Measurements from ENCODE around the gene ALOX12.

The ALOX12 gene

DNA sequence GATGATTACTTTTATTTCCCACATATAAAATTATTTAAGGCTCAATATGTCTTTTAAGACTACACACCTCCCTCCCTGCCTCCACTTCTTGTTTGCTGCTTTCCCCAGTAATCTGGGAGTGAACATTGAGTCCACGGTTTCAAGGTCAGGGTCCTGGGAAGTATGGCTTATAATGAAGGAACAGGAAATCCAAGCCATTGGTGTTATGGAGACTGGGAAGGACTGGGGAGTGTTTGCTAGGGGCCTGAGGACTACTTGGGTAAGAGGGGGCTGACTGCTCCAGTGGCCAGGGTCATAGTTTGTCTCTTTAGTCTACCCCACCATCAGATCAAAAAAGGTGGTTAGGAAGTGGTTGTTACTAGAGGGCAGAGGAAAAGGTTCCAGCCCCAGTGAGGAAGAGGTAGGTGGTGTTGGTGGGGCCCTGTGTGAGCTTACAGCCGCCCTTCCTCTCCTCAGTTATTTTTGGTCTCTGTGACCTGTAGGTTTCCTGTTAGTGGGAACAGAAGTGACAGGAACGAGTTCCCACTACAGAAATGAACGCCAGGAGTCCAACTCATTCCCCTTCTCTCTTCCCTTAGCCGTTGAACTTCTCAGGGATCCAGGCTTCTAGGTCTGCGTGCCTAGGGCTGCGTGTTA lies 39.2 kb downstream of the ALOX12 start:
- H3K27me3 ChIP-seq (ENCODE audit: control insufficient read depth in 1 of 2, insufficient read depth in 2 of 2, low read length in 2 of 2): peaks cover 11 to 19% of the 10 kb centered on the region in 2 donors
- H3K4me3 ChIP-seq (ENCODE audit: low read length in 2 of 2): peak overlapping the region; percentile 70 to 72
- no peaks in the 10 kb centered on the region for H3K9me3 ChIP-seq (ENCODE audit: control insufficient read depth in 2 of 2, low read length in 2 of 2)
- peak overlapping the region; percentile 54 to 58 for H3K9ac ChIP-seq (ENCODE audit: low read length in 2 of 2)
- H3K4me1 ChIP-seq (ENCODE audit: control insufficient read depth, insufficient read depth, low read length): peaks cover 16% of the 10 kb centered on the region
- no peaks in the 10 kb centered on the region for H3K36me3 ChIP-seq (ENCODE audit: control insufficient read depth in 2 of 2, insufficient read depth in 2 of 2, low read length in 2 of 2)
- H3K27ac ChIP-seq (ENCODE audit: low read length): peak overlapping the region; percentile 62

DNA sequence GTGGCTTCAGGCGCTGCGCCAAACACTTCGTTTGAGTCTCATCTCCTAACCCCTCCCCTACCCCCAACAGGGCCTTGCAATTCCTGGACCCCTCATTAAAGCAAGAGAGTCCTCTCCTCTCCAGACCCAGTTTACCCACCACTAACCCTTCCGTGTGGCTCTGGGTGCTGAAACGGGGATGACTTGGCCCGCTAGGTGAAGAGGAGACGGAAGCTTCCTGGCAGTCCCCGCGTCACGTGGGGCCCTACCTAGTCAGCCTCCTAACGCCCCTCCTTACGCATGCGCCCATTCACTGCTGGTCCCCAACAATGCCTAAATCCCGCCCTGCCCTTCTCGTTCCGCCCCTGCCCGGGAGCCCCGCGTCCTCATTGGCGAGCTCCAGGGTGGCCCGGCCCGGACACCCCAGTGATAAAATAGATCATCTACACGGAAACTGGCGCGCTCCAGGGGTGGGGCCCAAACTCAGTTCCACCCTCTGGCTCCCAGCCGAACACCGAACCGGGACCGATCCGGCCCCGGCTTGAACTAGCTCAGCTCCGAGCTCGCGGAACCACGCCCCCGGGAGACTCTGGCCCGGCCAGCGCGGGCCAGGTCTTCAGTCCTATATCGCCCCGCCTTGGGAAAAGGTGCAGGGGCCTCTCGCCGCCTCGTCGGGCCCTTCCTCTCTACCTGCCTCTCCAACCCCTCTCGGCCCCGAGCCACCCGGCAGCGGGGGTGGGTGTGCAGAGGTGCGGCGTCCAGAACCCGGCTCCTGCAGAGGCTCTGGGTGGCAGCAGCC lies 39.9 kb downstream of the ALOX12 start, which contains the start of gene SLC16A13:
SLC16A13 (plus strand) TSS at position 425 of the 778 bp plus-strand sequence. CDS start 368 bp downstream, outside the sequence.
- H3K27ac ChIP-seq (ENCODE audit: low read length): peak within 1 kb of the TSS; percentile 62
- H3K36me3 ChIP-seq (ENCODE audit: control insufficient read depth in 2 of 2, insufficient read depth in 2 of 2, low read length in 2 of 2): no peaks in the 10 kb centered on the region
- peak within 1 kb of the TSS; percentile 54 to 58 for H3K9ac ChIP-seq (ENCODE audit: low read length in 2 of 2)
- no peaks in the 10 kb centered on the region for H3K9me3 ChIP-seq (ENCODE audit: control insufficient read depth in 2 of 2, low read length in 2 of 2)
- H3K4me3 ChIP-seq (ENCODE audit: low read length in 2 of 2): peak within 1 kb of the TSS; percentile 70 to 72
- peaks cover 16% of the 10 kb centered on the region for H3K4me1 ChIP-seq (ENCODE audit: control insufficient read depth, insufficient read depth, low read length)
- peaks cover 11 to 19% of the 10 kb centered on the region in 2 donors for H3K27me3 ChIP-seq (ENCODE audit: control insufficient read depth in 1 of 2, insufficient read depth in 2 of 2, low read length in 2 of 2)

DNA sequence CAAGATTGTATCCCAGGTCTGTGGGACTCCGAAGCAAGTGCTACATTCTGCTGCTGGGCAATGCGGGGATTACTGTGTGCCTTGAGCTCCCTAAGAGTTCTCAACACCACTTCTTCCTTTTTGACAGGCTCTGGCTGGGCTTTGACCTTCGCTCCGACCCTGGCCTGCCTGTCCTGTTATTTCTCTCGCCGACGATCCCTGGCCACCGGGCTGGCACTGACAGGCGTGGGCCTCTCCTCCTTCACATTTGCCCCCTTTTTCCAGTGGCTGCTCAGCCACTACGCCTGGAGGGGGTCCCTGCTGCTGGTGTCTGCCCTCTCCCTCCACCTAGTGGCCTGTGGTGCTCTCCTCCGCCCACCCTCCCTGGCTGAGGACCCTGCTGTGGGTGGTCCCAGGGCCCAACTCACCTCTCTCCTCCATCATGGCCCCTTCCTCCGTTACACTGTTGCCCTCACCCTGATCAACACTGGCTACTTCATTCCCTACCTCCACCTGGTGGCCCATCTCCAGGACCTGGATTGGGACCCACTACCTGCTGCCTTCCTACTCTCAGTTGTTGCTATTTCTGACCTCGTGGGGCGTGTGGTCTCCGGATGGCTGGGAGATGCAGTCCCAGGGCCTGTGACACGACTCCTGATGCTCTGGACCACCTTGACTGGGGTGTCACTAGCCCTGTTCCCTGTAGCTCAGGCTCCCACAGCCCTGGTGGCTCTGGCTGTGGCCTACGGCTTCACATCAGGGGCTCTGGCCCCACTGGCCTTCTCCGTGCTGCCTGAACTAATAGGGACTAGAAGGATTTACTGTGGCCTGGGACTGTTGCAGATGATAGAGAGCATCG lies 42.4 kb downstream of the ALOX12 start:
- Histone ChIP-seq H3K4me3 (ENCODE audit: low read length in 2 of 2) (no peak overlapping the region), H3K9me3 (ENCODE audit: control insufficient read depth in 2 of 2, low read length in 2 of 2) (no peaks in the 10 kb centered on the region), H3K27me3 (ENCODE audit: control insufficient read depth in 1 of 2, insufficient read depth in 2 of 2, low read length in 2 of 2) (peaks cover 26 to 32% of the 10 kb centered on the region in 2 donors), H3K9ac (ENCODE audit: low read length in 2 of 2) (no peak overlapping the region), H3K4me1 (ENCODE audit: control insufficient read depth, insufficient read depth, low read length) (peaks cover 20% of the 10 kb centered on the region), H3K27ac (ENCODE audit: low read length) (no peak overlapping the region), H3K36me3 (ENCODE audit: control insufficient read depth in 2 of 2, insufficient read depth in 2 of 2, low read length in 2 of 2) (no peaks in the 10 kb centered on the region)

DNA sequence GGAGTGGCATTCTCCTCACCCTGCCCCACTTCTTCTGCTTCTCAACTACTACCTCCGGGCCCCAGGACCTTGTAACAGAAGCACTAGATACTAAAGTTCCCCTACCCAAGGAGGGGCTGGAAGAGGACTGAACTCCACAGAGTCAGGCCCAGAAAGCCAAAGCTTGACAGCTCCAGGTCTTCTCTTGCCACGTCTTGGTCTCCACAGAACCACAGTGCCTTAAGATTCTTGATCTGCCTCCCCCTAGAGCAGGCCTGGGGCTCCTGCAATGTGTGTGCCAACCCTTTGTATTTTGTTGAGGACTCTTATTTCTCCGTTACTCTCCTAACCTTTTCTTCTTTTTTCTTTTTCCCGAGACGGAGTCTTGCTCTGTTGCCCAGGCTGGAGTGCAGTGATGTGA lies 44.0 kb downstream of the ALOX12 start:
- no peak overlapping the region for H3K27ac ChIP-seq (ENCODE audit: low read length)
- no peak overlapping the region for H3K4me3 ChIP-seq (ENCODE audit: low read length in 2 of 2)
- H3K9me3 ChIP-seq (ENCODE audit: control insufficient read depth in 2 of 2, low read length in 2 of 2): no peaks in the 10 kb centered on the region
- H3K9ac ChIP-seq (ENCODE audit: low read length in 2 of 2): no peak overlapping the region
- H3K36me3 ChIP-seq (ENCODE audit: control insufficient read depth in 2 of 2, insufficient read depth in 2 of 2, low read length in 2 of 2): no peaks in the 10 kb centered on the region
- H3K27me3 ChIP-seq (ENCODE audit: control insufficient read depth in 1 of 2, insufficient read depth in 2 of 2, low read length in 2 of 2): peaks cover 35 to 41% of the 10 kb centered on the region in 2 donors
- peaks cover 27% of the 10 kb centered on the region for H3K4me1 ChIP-seq (ENCODE audit: control insufficient read depth, insufficient read depth, low read length)

DNA sequence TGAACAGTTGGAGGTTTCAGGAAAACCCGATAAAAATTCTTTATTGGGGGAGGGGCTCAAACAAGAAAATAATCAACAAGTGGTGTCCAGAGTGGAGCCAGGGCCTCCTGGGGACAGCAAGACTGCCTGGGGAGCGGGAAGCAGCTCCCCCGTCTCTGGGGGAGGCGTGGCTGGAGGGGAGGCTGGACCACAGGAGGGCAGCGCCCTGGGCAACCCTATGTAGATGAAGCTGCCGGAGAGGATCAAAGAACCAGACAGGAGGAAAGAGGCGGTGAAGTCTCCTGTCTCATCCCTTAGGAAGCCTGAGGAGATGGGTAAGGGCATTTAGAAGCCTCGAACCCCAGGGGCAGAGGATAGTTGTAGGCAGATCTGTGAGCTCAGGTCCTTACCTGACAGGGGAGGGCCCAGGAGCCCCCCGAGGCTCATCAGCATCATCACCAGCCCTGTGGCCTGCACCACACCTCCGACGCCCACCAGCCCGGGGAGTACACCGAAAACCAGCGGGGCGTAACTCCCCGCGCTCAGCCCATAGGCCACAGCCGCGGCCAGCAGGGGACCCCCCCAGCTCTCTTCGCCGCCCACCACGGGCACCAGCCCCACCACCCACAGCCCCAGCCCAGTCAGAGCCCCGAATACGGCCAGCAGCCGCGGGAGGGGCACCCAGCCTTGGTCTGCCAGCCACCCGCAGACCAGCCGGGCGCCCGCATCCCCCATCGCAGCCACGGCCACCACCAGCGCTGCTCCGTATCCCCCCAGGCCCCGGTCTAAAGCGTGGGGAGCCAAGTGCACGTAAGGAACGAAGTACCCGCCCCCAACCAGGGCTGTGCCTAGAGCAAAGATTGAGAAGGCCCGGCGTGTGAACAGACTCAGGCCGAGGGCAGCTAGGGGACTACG lies 46.0 kb downstream of the ALOX12 start:
- Histone ChIP-seq H3K36me3 (ENCODE audit: control insufficient read depth in 2 of 2, insufficient read depth in 2 of 2, low read length in 2 of 2) (no peaks in the 10 kb centered on the region), H3K9ac (ENCODE audit: low read length in 2 of 2) (no peak overlapping the region), H3K27ac (ENCODE audit: low read length) (no peak overlapping the region), H3K4me1 (ENCODE audit: control insufficient read depth, insufficient read depth, low read length) (peaks cover 22% of the 10 kb centered on the region), H3K27me3 (ENCODE audit: control insufficient read depth in 1 of 2, insufficient read depth in 2 of 2, low read length in 2 of 2) (peaks cover 27% of the 10 kb centered on the region in 2 donors), H3K4me3 (ENCODE audit: low read length in 2 of 2) (no peak overlapping the region), H3K9me3 (ENCODE audit: control insufficient read depth in 2 of 2, low read length in 2 of 2) (no peaks in the 10 kb centered on the region)

DNA sequence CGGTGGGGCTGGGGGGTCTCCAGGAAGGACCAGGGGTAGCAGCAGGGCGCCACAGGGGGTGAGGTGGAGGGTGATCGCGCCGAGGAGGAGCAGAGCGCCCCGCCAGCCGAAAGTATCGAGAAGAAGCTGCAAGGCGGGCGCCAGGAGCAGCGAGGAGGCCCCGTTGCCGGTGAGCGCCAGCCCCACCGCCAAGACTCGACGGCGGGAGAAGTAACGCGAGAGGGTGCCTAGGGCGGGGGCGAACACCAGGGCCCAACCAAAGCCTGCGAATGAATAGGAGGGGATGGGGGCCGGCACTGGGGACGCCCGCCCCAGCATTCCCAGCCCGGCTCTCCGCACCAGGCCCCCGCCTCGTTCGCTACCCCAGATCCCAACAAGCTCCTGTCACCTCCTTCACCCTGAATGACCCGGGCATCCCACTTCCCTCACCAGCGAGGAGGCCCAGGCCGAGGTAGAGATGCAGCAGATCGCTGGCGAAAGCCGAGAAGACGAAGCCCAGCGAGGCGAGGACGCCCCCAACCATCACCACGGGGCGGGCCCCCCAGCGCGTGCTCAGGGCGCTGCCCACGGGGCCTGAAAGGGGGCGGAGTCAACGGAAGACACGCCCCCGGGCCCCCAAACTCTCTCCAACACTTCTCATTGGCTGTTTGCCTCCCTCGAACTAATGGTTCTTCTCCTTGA lies 46.8 kb downstream of the ALOX12 start:
- peak overlapping the region in 1 of 2 donors; percentile 28 for H3K9ac ChIP-seq (ENCODE audit: low read length in 2 of 2)
- H3K36me3 ChIP-seq (ENCODE audit: control insufficient read depth in 2 of 2, insufficient read depth in 2 of 2, low read length in 2 of 2): no peaks in the 10 kb centered on the region
- peak overlapping the region; percentile 44 to 69 for H3K4me3 ChIP-seq (ENCODE audit: low read length in 2 of 2)
- no peaks in the 10 kb centered on the region for H3K9me3 ChIP-seq (ENCODE audit: control insufficient read depth in 2 of 2, low read length in 2 of 2)
- peaks cover 22% of the 10 kb centered on the region for H3K4me1 ChIP-seq (ENCODE audit: control insufficient read depth, insufficient read depth, low read length)
- H3K27me3 ChIP-seq (ENCODE audit: control insufficient read depth in 1 of 2, insufficient read depth in 2 of 2, low read length in 2 of 2): peaks cover 27% of the 10 kb centered on the region in 2 donors
- no peak overlapping the region for H3K27ac ChIP-seq (ENCODE audit: low read length)

DNA sequence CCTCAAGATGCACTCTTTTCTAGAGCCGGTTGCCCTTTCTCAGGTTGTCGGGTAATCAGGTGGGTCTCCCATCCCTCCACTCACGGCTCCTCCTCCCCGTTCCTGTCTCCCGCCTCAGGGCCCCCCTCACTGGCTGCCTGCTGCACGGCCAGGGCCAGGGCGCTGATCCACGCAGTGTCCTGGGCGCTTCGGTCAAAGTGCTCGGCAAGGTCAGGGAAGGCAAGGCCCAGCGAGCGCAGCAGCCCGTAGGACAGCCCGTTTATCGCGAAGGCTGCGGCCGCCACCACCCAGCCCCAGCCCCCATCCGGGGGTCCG lies 47.3 kb downstream of the ALOX12 start:
- Histone ChIP-seq H3K9me3 (ENCODE audit: control insufficient read depth in 2 of 2, low read length in 2 of 2) (no peaks in the 10 kb centered on the region), H3K27ac (ENCODE audit: low read length) (no peak overlapping the region), H3K27me3 (ENCODE audit: control insufficient read depth in 1 of 2, insufficient read depth in 2 of 2, low read length in 2 of 2) (peaks cover 27% of the 10 kb centered on the region in 2 donors), H3K9ac (ENCODE audit: low read length in 2 of 2) (peak overlapping the region in 1 of 2 donors; percentile 28), H3K4me3 (ENCODE audit: low read length in 2 of 2) (peak overlapping the region; percentile 44 to 69), H3K36me3 (ENCODE audit: control insufficient read depth in 2 of 2, insufficient read depth in 2 of 2, low read length in 2 of 2) (no peaks in the 10 kb centered on the region), H3K4me1 (ENCODE audit: control insufficient read depth, insufficient read depth, low read length) (peaks cover 22% of the 10 kb centered on the region)

DNA sequence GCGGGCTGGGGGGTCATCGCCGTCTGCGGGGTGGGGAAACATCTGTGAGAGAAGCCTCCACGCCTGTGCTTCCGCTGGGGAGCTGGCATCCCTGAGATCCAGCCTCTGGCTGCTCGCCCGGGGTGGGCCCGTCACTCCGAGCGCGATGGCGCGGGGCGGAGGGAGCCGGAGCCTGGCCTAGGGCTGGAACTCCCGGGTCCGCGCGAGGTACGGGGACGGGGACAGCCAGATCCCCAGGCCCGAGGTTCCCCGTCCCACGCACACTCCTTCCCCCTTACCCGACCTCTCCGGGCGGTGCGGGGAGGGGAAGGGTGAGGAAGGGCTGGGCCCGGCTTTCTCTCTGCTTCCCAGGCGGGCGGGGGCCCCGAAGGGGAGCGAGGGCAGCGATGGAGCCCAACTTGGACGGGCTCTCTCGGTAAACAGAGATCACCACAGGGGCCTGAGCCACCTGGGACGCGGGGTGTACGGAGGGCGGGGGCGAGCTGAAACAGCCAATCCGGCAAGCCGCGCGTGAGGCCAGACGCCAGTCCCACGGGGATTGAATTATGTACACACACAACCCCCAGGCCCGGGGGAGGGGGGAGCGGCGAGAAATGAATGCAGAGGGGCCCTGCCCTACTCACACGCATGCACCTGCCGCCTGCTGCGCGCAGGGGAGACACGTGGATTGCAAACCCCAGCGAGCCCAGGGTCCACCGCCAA lies 47.8 kb downstream of the ALOX12 start, which contains the start of gene SLC16A11:
SLC16A11 (minus strand) TSS at position 596 of the 702 bp plus-strand sequence; CDS start at position 17, 579 bp downstream.
- Histone ChIP-seq H3K36me3 (ENCODE audit: control insufficient read depth in 2 of 2, insufficient read depth in 2 of 2, low read length in 2 of 2) (no peaks in the 10 kb centered on the region), H3K27ac (ENCODE audit: low read length) (no peak within 1 kb of the TSS), H3K27me3 (ENCODE audit: control insufficient read depth in 1 of 2, insufficient read depth in 2 of 2, low read length in 2 of 2) (peaks cover 27% of the 10 kb centered on the region in 2 donors), H3K4me1 (ENCODE audit: control insufficient read depth, insufficient read depth, low read length) (peaks cover 22% of the 10 kb centered on the region), H3K4me3 (ENCODE audit: low read length in 2 of 2) (peak within 1 kb of the TSS; percentile 44 to 69), H3K9me3 (ENCODE audit: control insufficient read depth in 2 of 2, low read length in 2 of 2) (no peaks in the 10 kb centered on the region), H3K9ac (ENCODE audit: low read length in 2 of 2) (peak within 1 kb of the TSS; percentile 21 to 38)

DNA sequence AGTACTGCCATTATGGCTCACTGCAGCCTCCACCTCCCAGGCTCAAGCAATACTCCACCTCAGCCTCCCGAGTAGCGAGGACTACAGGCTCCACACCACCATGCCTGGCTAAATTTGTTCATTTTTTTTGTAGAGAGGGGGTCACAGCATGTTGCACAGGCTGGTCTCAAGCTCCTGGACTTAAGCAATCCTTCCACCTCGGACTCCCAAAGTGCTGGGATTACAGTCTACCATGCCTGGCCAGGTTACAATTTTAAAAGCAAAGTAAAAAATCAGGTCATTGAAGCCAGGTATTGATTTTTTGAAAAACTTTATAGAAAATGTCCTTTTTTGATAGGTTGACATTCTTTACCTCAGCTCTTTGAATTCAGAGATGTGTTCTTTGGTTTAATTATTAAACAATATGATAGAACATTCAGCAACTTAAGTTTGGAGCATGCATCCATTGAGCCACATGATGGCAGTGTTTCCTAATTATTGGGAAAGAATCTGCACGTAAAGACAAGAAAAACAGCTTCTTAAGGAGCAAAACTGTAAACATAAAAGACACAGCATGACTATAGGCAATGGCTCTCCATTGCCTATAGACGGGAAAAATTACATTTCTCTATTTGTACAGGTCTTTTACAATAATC lies 49.8 kb downstream of the ALOX12 start:
- Histone ChIP-seq H3K9me3 (ENCODE audit: control insufficient read depth in 2 of 2, low read length in 2 of 2) (no peaks in the 10 kb centered on the region), H3K9ac (ENCODE audit: low read length in 2 of 2) (no peak overlapping the region), H3K36me3 (ENCODE audit: control insufficient read depth in 2 of 2, insufficient read depth in 2 of 2, low read length in 2 of 2) (no peaks in the 10 kb centered on the region), H3K4me1 (ENCODE audit: control insufficient read depth, insufficient read depth, low read length) (peaks cover 22% of the 10 kb centered on the region), H3K27ac (ENCODE audit: low read length) (no peak overlapping the region), H3K27me3 (ENCODE audit: control insufficient read depth in 1 of 2, insufficient read depth in 2 of 2, low read length in 2 of 2) (peaks cover 27 to 29% of the 10 kb centered on the region in 2 donors), H3K4me3 (ENCODE audit: low read length in 2 of 2) (peak overlapping the region; percentile 61 to 81)

All from stomach smooth muscle (tissue), 2 donors.